ENCODE data around the gene CLMP. TPM values are rescaled to one million over a fixed set of nuclear protein-coding genes. Genes with fewer than 3 reads are reported as not detected.
"Not testable (repeated sequence)": the region's sequence is repeated elsewhere in the genome, so short reads cannot be mapped to it uniquely, and the experiment has no call there.

CLMP gene
- total RNA-seq, 1 donor: 147 TPM

GRCh38 chr11:123211981-123212380, 16.9 kb upstream of the CLMP start:
- no peak overlapping the region for H3K4me3 ChIP-seq (ENCODE audit: low read depth, low read length)
- TF ChIP-seq CTCF (IDR thresholded peaks at IDR 0.05; ENCODE audit: insufficient read depth, low read depth, low read length): no peak
- DNase-seq (ENCODE audit: low read depth): no peak

DNA sequence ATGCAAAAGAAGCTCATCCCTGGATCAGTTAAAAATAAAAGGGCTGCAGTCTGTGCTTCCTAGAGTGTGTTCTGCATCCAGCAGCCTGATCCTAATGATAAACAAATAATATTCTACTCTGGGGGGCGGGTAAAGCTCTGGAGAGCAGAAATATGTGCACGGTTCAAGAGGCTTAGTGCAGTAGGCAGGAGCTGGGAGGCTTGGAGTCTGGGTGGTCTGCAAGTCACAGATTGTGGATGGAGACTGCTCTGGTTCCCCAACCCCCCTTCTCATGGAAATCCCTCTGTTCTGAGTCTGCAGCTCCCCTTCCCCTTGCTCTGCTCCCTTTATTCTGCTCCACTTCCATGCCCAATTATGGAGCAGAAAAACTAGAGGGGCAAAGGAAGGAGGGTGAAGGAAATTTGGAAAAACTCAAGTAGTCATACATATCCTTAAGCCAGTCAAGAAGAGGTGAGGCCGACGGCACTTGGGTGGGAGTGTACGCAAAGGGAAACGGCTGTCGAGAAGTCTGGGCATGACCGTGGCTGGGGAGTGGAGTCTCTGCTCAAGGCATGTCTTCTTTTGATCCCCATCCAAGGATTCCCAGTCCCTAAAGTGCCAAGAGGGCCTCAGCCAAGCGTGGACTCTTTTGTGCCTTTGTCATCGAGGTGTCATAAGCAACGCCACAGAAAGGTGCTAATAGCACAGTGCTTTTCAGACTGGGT, 16.3 kb upstream of the CLMP start:
- DNase-seq (ENCODE audit: low read depth): no peak
- TF ChIP-seq CTCF (IDR thresholded peaks at IDR 0.05; ENCODE audit: insufficient read depth, low read depth, low read length): no peak
- H3K4me3 ChIP-seq (ENCODE audit: low read depth, low read length): no peak overlapping the region

- TF ChIP-seq CTCF (IDR thresholded peaks at IDR 0.05; ENCODE audit: insufficient read depth, low read depth, low read length): no peak
- H3K4me3 ChIP-seq (ENCODE audit: low read depth, low read length): no peak overlapping the region
- no peak for DNase-seq (ENCODE audit: low read depth)
Observed at GRCh38 chr11:123209591-123209990, 14.5 kb upstream of the CLMP start.

DNA sequence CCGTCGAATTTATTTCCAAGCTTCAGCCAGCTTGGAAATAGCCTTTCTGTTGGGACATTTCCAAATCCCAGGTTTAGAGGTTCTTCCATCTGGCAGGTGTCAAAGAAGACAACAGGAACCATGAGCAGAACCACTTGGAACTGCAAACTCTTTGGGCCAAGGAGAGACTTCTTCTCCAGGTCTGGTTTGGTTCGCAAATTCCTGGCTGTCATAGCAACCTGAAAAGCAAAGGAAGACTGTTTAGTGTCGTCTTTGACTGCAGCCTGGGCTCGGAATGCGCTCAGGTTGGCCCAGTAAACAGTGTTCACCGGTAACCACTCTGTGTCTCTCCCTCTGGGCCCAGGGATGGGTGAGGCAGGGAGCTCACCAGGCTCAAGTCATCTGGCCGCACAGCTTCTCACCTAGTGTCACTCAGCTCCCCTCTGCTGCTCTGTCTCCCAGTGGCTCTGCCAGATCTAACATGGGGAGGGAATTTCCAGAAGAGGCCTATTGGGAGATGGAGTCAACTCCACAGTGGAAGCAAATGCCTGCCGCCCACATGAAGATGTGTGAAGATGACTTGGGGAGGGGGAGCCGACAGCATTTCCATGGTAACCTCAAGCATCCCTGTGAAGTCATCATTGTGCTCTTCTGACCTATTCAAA, 11.9 kb upstream of the CLMP start:
- no peak for DNase-seq (ENCODE audit: low read depth)
- no peak for TF ChIP-seq CTCF (IDR thresholded peaks at IDR 0.05; ENCODE audit: insufficient read depth, low read depth, low read length)
- H3K4me3 ChIP-seq (ENCODE audit: low read depth, low read length): no peak overlapping the region

DNA sequence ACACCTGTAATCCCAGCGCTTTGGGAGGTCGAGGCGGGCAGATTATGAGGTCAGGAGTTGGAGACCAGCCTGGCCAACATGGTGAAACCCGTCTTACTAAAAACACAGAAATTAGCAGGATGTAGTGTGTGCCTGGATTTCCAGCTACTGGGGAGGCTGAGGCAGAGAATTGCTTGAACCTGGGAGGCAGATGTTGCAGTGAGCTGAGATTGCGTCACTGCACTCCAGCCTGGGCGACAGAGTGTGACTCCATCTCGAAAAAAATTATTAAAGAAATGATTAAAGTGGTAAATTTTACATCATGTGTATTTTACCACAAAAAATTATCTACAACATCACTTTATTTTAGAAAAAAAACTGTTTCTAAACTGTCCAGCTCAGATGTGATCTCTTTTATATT, 11.0 kb upstream of the CLMP start:
- DNase-seq (ENCODE audit: low read depth); H3K4me3 ChIP-seq (ENCODE audit: low read depth, low read length): not testable (repeated sequence)

DNA sequence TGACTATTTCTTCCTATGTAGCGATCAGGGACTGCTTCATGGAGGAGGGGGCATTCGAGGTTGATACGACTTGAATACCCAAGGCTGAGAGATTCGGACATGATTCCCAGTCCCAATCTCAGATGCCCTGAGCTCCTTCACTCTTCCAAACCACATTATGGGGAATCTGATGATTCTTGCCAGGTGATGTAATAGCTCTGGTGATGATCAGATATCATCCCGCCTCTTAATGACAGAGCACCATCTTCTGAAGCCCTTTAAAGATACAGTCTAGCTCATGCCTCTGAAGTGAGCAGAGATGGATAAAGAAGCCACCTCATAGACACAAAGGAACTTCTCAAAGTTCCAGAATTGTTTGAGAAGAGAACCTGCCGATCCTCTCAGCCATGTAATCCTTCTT, 8.9 kb upstream of the CLMP start:
- DNase-seq (ENCODE audit: low read depth): no peak
- TF ChIP-seq CTCF (IDR thresholded peaks at IDR 0.05; ENCODE audit: insufficient read depth, low read depth, low read length): no peak

DNA sequence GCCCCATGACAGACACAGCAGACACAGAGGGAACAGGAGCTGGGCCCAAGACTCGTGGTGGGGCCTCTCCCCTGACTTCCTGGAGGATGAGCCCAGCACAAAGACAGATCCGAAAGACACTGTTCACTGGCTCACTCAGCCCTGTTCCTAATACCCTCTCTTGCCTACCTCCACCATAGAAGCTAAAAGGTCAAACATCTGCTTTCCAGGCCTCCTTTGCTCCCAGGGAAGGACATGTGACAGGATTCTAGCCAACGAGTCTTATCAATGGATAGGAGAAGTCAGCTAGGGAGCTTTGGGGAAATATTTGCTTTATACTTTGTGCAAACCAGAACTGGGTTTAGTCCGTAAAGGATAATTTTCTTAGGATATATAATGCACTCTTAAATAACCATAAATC, 8.4 kb upstream of the CLMP start:
- DNase-seq (ENCODE audit: low read depth): no peak
- no peak for TF ChIP-seq CTCF (IDR thresholded peaks at IDR 0.05; ENCODE audit: insufficient read depth, low read depth, low read length)
- H3K4me3 ChIP-seq (ENCODE audit: low read depth, low read length): no peak overlapping the region

More for the DNA sequence above, 8.9 kb upstream of the CLMP start:
- H3K4me3 ChIP-seq (ENCODE audit: low read depth, low read length): no peak overlapping the region
